Thyroid gland (tissue), 4 donors: ENCODE results near the gene ANO9.

Experiments used
- CTCF ChIP-seq, 6 experiments: fragments of 200-600 bp in 3 of 6; fragments of 450-650 bp in 3 of 6; sonication (generic) in 3 of 6; IDR thresholded peaks; one replicate each; pipeline ENCODE4 v1.5.1; 2016 to 2019; ENCODE audit warnings: antibody characterized with exemption in 6 of 6, mild to moderate bottlenecking in 2 of 6, inconsistent platforms in 1 of 6, moderate library complexity in 1 of 6
- POLR2A ChIP-seq, 2 donors: fragments of 450-650 bp; IDR thresholded peaks; one replicate each; pipeline ENCODE4 v1.6.1; 2017; ENCODE audit warnings: antibody characterized with exemption in 2 of 2, mild to moderate bottlenecking in 2 of 2, moderate library complexity in 1 of 2

DNA sequence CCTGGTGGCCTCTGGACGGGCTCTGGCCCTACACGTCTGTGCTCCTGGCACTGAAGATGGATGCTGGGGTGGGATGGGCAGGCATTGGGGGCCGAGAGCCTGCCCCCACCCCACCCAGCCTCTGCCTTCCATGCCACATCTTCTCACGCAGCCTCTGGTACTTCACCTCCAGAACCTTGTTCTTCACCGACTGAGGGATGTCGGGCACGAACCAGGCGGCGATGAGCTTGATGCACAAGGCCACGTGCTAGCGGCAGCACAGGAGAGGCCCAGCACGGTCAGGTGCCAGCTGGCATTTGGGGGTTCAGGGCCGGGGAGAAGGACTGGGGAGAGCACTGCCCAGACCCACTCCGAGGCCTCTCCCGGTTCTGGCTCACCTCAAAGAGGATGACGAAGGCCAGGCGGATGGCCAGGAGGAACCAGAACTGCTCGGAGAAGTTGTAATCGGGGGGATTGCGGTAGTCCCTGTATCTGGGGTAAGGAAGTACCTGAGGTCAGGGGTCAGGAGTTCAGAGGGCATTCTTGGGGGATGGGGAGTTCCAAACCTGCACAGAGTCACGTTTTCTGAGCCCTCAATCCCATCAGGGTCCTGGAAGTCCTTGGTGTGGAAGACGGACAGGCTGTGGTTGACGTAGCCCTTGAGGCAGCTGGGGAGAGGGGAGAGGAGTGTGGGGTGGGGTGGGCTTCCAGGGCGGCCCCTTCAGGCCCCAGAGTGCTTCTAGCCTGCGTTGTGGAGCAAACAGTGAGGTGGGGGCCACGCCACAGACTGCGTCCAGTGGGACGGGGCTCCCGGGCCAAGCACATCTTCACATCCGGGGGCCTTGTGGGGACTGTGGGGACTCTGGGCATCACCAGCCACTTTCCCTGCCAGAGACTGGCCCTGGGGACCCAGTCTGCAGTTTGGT, 23.2 kb downstream of the ANO9 start:
- TF ChIP-seq CTCF (IDR thresholded peaks at IDR 0.05) (no peak), POLR2A (IDR thresholded peaks at IDR 0.05) (no peak)
